Measurements from ENCODE around the gene MIAT.

The MIAT gene

GRCh38 chr22:26669060-26669481 lies 11.7 kb downstream of the MIAT start:
- H3K27ac ChIP-seq (ENCODE audit: low read depth, low read length): peak overlapping the region; percentile 12
- peaks cover 65% of the 10 kb centered on the region for H3K36me3 ChIP-seq (ENCODE audit: control insufficient read depth, insufficient read depth, low read length)
- H3K9me3 ChIP-seq (ENCODE audit: control insufficient read depth, insufficient read depth, low read length): no peaks in the 10 kb centered on the region
- H3K4me1 ChIP-seq (ENCODE audit: control insufficient read depth, insufficient read depth, low read length): peaks cover 37% of the 10 kb centered on the region
- no peaks in the 10 kb centered on the region for H3K27me3 ChIP-seq (ENCODE audit: control insufficient read depth, insufficient read depth, low read length)
- H3K4me3 ChIP-seq (ENCODE audit: low read depth, low read length): no peak overlapping the region
- H3K9ac ChIP-seq (ENCODE audit: low read depth, low read length): no peak overlapping the region

- H3K4me3 ChIP-seq (ENCODE audit: low read depth, low read length): no peak overlapping the region
- H3K9ac ChIP-seq (ENCODE audit: low read depth, low read length): no peak overlapping the region
- no peaks in the 10 kb centered on the region for H3K27me3 ChIP-seq (ENCODE audit: control insufficient read depth, insufficient read depth, low read length)
- peaks cover 51% of the 10 kb centered on the region for H3K36me3 ChIP-seq (ENCODE audit: control insufficient read depth, insufficient read depth, low read length)
- peaks cover 37% of the 10 kb centered on the region for H3K4me1 ChIP-seq (ENCODE audit: control insufficient read depth, insufficient read depth, low read length)
- no peaks in the 10 kb centered on the region for H3K9me3 ChIP-seq (ENCODE audit: control insufficient read depth, insufficient read depth, low read length)
- no peak overlapping the region for H3K27ac ChIP-seq (ENCODE audit: low read depth, low read length)
Measured at GRCh38 chr22:26670459-26670858, 13.1 kb downstream of the MIAT start.

GRCh38 chr22:26671317-26672059 lies 14.1 kb downstream of the MIAT start:
- no peaks in the 10 kb centered on the region for H3K9me3 ChIP-seq (ENCODE audit: control insufficient read depth, insufficient read depth, low read length)
- no peaks in the 10 kb centered on the region for H3K27me3 ChIP-seq (ENCODE audit: control insufficient read depth, insufficient read depth, low read length)
- H3K9ac ChIP-seq (ENCODE audit: low read depth, low read length): no peak overlapping the region
- peak overlapping the region; percentile 98 for H3K27ac ChIP-seq (ENCODE audit: low read depth, low read length)
- H3K36me3 ChIP-seq (ENCODE audit: control insufficient read depth, insufficient read depth, low read length): peaks cover 41% of the 10 kb centered on the region
- peaks cover 37% of the 10 kb centered on the region for H3K4me1 ChIP-seq (ENCODE audit: control insufficient read depth, insufficient read depth, low read length)
- no peak overlapping the region for H3K4me3 ChIP-seq (ENCODE audit: low read depth, low read length)

GRCh38 chr22:26672060-26672471 lies 14.7 kb downstream of the MIAT start:
- H3K27ac ChIP-seq (ENCODE audit: low read depth, low read length): peak overlapping the region; percentile 98
- peak overlapping the region; percentile 62 for H3K4me3 ChIP-seq (ENCODE audit: low read depth, low read length)
- H3K4me1 ChIP-seq (ENCODE audit: control insufficient read depth, insufficient read depth, low read length): peaks cover 37% of the 10 kb centered on the region
- H3K9me3 ChIP-seq (ENCODE audit: control insufficient read depth, insufficient read depth, low read length): no peaks in the 10 kb centered on the region
- peaks cover 35% of the 10 kb centered on the region for H3K36me3 ChIP-seq (ENCODE audit: control insufficient read depth, insufficient read depth, low read length)
- H3K9ac ChIP-seq (ENCODE audit: low read depth, low read length): no peak overlapping the region
- no peaks in the 10 kb centered on the region for H3K27me3 ChIP-seq (ENCODE audit: control insufficient read depth, insufficient read depth, low read length)

GRCh38 chr22:26672590-26673468 lies 15.4 kb downstream of the MIAT start:
- Histone ChIP-seq H3K9me3 (ENCODE audit: control insufficient read depth, insufficient read depth, low read length) (no peaks in the 10 kb centered on the region), H3K27ac (ENCODE audit: low read depth, low read length) (peak overlapping the region; percentile 98), H3K27me3 (ENCODE audit: control insufficient read depth, insufficient read depth, low read length) (no peaks in the 10 kb centered on the region), H3K4me1 (ENCODE audit: control insufficient read depth, insufficient read depth, low read length) (peaks cover 37% of the 10 kb centered on the region), H3K36me3 (ENCODE audit: control insufficient read depth, insufficient read depth, low read length) (peaks cover 28% of the 10 kb centered on the region), H3K4me3 (ENCODE audit: low read depth, low read length) (peak overlapping the region; percentile 62), H3K9ac (ENCODE audit: low read depth, low read length) (peak overlapping the region; percentile 61)

GRCh38 chr22:26673486-26673885 lies 16.1 kb downstream of the MIAT start:
- H3K27me3 ChIP-seq (ENCODE audit: control insufficient read depth, insufficient read depth, low read length): no peaks in the 10 kb centered on the region
- peak overlapping the region; percentile 98 for H3K27ac ChIP-seq (ENCODE audit: low read depth, low read length)
- peaks cover 21% of the 10 kb centered on the region for H3K36me3 ChIP-seq (ENCODE audit: control insufficient read depth, insufficient read depth, low read length)
- H3K9me3 ChIP-seq (ENCODE audit: control insufficient read depth, insufficient read depth, low read length): no peaks in the 10 kb centered on the region
- H3K9ac ChIP-seq (ENCODE audit: low read depth, low read length): peak overlapping the region; percentile 61
- peaks cover 40% of the 10 kb centered on the region for H3K4me1 ChIP-seq (ENCODE audit: control insufficient read depth, insufficient read depth, low read length)
- peak overlapping the region; percentile 62 for H3K4me3 ChIP-seq (ENCODE audit: low read depth, low read length)

GRCh38 chr22:26674211-26675190 lies 17.1 kb downstream of the MIAT start:
- H3K4me1 ChIP-seq (ENCODE audit: control insufficient read depth, insufficient read depth, low read length): peaks cover 36% of the 10 kb centered on the region
- H3K36me3 ChIP-seq (ENCODE audit: control insufficient read depth, insufficient read depth, low read length): peaks cover 11% of the 10 kb centered on the region
- H3K9ac ChIP-seq (ENCODE audit: low read depth, low read length): no peak overlapping the region
- H3K4me3 ChIP-seq (ENCODE audit: low read depth, low read length): 0 out of 2 replicates have a peak overlapping the region, but pooled peaks have one; percentile 62
- H3K9me3 ChIP-seq (ENCODE audit: control insufficient read depth, insufficient read depth, low read length): no peaks in the 10 kb centered on the region
- no peak overlapping the region for H3K27ac ChIP-seq (ENCODE audit: low read depth, low read length)
- no peaks in the 10 kb centered on the region for H3K27me3 ChIP-seq (ENCODE audit: control insufficient read depth, insufficient read depth, low read length)

- H3K4me3 ChIP-seq (ENCODE audit: low read depth, low read length): no peak overlapping the region
- H3K9ac ChIP-seq (ENCODE audit: low read depth, low read length): no peak overlapping the region
- no peaks in the 10 kb centered on the region for H3K27me3 ChIP-seq (ENCODE audit: control insufficient read depth, insufficient read depth, low read length)
- peaks cover 3% of the 10 kb centered on the region; the same call in 1 of the 2 replicates for H3K36me3 ChIP-seq (ENCODE audit: control insufficient read depth, insufficient read depth, low read length)
- H3K4me1 ChIP-seq (ENCODE audit: control insufficient read depth, insufficient read depth, low read length): peaks cover 38% of the 10 kb centered on the region
- H3K27ac ChIP-seq (ENCODE audit: low read depth, low read length): no peak overlapping the region
- H3K9me3 ChIP-seq (ENCODE audit: control insufficient read depth, insufficient read depth, low read length): no peaks in the 10 kb centered on the region
Measured at GRCh38 chr22:26675687-26676268, 18.4 kb downstream of the MIAT start.

- Histone ChIP-seq H3K36me3 (ENCODE audit: control insufficient read depth, insufficient read depth, low read length) (0 out of 2 replicates have a peak, but pooled peaks cover 6% of the 10 kb centered on the region), H3K27me3 (ENCODE audit: control insufficient read depth, insufficient read depth, low read length) (no peaks in the 10 kb centered on the region), H3K4me3 (ENCODE audit: low read depth, low read length) (no peak overlapping the region), H3K9ac (ENCODE audit: low read depth, low read length) (no peak overlapping the region), H3K4me1 (ENCODE audit: control insufficient read depth, insufficient read depth, low read length) (peaks cover 38% of the 10 kb centered on the region), H3K9me3 (ENCODE audit: control insufficient read depth, insufficient read depth, low read length) (no peaks in the 10 kb centered on the region), H3K27ac (ENCODE audit: low read depth, low read length) (no peak overlapping the region)
Measured at GRCh38 chr22:26677217-26677616, 19.8 kb downstream of the MIAT start.

GRCh38 chr22:26679003-26679629 lies 21.7 kb downstream of the MIAT start:
- Histone ChIP-seq H3K36me3 (ENCODE audit: control insufficient read depth, insufficient read depth, low read length) (0 out of 2 replicates have a peak, but pooled peaks cover 6% of the 10 kb centered on the region), H3K4me3 (ENCODE audit: low read depth, low read length) (no peak overlapping the region), H3K4me1 (ENCODE audit: control insufficient read depth, insufficient read depth, low read length) (peaks cover 26% of the 10 kb centered on the region), H3K27me3 (ENCODE audit: control insufficient read depth, insufficient read depth, low read length) (no peaks in the 10 kb centered on the region), H3K9me3 (ENCODE audit: control insufficient read depth, insufficient read depth, low read length) (no peaks in the 10 kb centered on the region), H3K9ac (ENCODE audit: low read depth, low read length) (no peak overlapping the region), H3K27ac (ENCODE audit: low read depth, low read length) (no peak overlapping the region)
